GM12892 (cell line): ENCODE data around the gene CFAP61.

Experiments used
- POLR2A ChIP-seq: IDR thresholded peaks from 2 replicates; pipeline ENCODE4 v1.6.1; 2011; ENCODE audit warnings: low read depth, low read length, control low read depth
- POLR2AphosphoS5 ChIP-seq: IDR thresholded peaks from 2 replicates; pipeline ENCODE4 v1.6.1; 2011; ENCODE audit warnings: low read depth, low read length, control low read depth

DNA sequence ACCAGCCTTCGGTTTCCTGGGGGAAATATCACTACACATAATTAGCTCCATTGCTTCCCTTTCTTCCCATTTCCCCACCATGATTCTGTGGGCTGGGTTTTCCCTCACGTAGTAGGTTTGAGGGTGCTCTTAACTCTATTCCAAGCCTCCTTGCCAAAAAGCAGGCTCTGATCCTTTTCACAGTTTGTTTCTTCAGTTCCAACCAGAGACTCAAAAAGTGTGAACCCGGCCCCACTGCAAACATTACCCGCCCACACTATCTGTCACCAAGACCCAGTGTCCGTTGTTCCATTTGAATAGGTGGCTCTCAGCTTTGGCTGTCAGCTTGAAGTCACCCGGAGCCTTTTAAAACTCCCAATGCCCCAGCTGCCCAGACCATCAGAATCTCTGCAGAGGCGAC lies 47.0 kb upstream of the CFAP61 start:
- no peak for TF ChIP-seq POLR2AphosphoS5
- no peak for TF ChIP-seq POLR2A
